SK-N-SH treated with all-trans-retinoic acid at 6 μM for 48 hours (cell line): ENCODE measurements around the gene WDR19.

Experiments
- ATAC-seq: fragments of 200-7000 bp; cut with Tn5 transposase; 3 replicates; pipeline ENCODE4 v1.9.1; 2020; ENCODE audit warnings: mild to moderate bottlenecking, moderate library complexity
- ARNTL ChIP-seq: fragments of 450-650 bp; formaldehyde crosslinking; IDR thresholded peaks from 2 replicates; pipeline ENCODE4 v1.5.0; 2020; ENCODE audit warnings: low read depth, mild to moderate bottlenecking, moderate library complexity, borderline replicate concordance
- BACH2 ChIP-seq: fragments of 250-450 bp; sonication (Bioruptor Pico); IDR thresholded peaks from 2 replicates; pipeline ENCODE4 v1.9.0; 2021; ENCODE audit warnings: mild to moderate bottlenecking, borderline replicate concordance
- CSDC2 ChIP-seq: fragments of 250-450 bp; sonication (Bioruptor Pico); IDR thresholded peaks from 2 replicates; pipeline ENCODE4 v1.5.0; 2020; ENCODE audit warnings: mild to moderate bottlenecking, moderate library complexity
- GLIS3 ChIP-seq: fragments of 250-450 bp; sonication (Bioruptor Pico); IDR thresholded peaks from 2 replicates; pipeline ENCODE4 v1.5.0; 2020; ENCODE audit warnings: mild to moderate bottlenecking, moderate library complexity
- ISL1 ChIP-seq: fragments of 250-450 bp; sonication (Bioruptor Pico); IDR thresholded peaks from 2 replicates; pipeline ENCODE4 v2.1.2; 2022; ENCODE audit warnings: mild to moderate bottlenecking, moderate library complexity
- OSR1 ChIP-seq: fragments of 250-450 bp; sonication (Bioruptor Pico); IDR thresholded peaks from 2 replicates; pipeline ENCODE4 v1.8.0; 2022; ENCODE audit warnings: moderate library complexity, mild to moderate bottlenecking, inconsistent platforms
- PPARA ChIP-seq: fragments of 250-450 bp; sonication (Bioruptor Pico); IDR thresholded peaks from 2 replicates; pipeline ENCODE4 v1.5.0; 2020; ENCODE audit warnings: mild to moderate bottlenecking, borderline replicate concordance
- RARB ChIP-seq: fragments of 250-450 bp; sonication (Bioruptor Pico); IDR thresholded peaks from 2 replicates; pipeline ENCODE4 v1.8.0; 2021; ENCODE audit warnings: mild to moderate bottlenecking, moderate library complexity
- TCF4 ChIP-seq: fragments of 250-450 bp; sonication (Bioruptor Pico); IDR thresholded peaks from 2 replicates; pipeline ENCODE4 v1.8.0; 2021; ENCODE audit warnings: mild to moderate bottlenecking, moderate library complexity, borderline replicate concordance
- TOX ChIP-seq: fragments of 250-450 bp; sonication (Bioruptor Pico); IDR thresholded peaks from 2 replicates; pipeline ENCODE4 v1.8.0; 2021; ENCODE audit warnings: mild to moderate bottlenecking, moderate library complexity, borderline replicate concordance
- ZC3H10 ChIP-seq: fragments of 250-450 bp; sonication (Bioruptor Pico); IDR thresholded peaks from 2 replicates; pipeline ENCODE4 v1.5.1; 2021; ENCODE audit warnings: mild to moderate bottlenecking, moderate library complexity
- ZFP3 ChIP-seq: fragments of 250-450 bp; sonication (Bioruptor Pico); IDR thresholded peaks from 2 replicates; pipeline ENCODE4 v1.5.0; 2020; ENCODE audit warnings: mild to moderate bottlenecking, moderate library complexity
- ZFP30 ChIP-seq: fragments of 450-650 bp; formaldehyde crosslinking; IDR thresholded peaks from 2 replicates; pipeline ENCODE4 v1.5.0; 2022; ENCODE audit warnings: mild to moderate bottlenecking, moderate library complexity
- ZNF70 ChIP-seq: fragments of 450-650 bp; formaldehyde crosslinking; IDR thresholded peaks from 2 replicates; pipeline ENCODE4 v1.5.0; 2020; ENCODE audit warnings: mild to moderate bottlenecking, moderate library complexity
- ZNF8 ChIP-seq: fragments of 450-650 bp; formaldehyde crosslinking; IDR thresholded peaks from 2 replicates; pipeline ENCODE4 v1.5.0; 2020; ENCODE audit warnings: mild to moderate bottlenecking, moderate library complexity
- TF ChIP-seq, protein P1 (sequence below): fragments of 250-450 bp; sonication (Bioruptor Pico); IDR thresholded peaks from 2 replicates; pipeline ENCODE4 v1.5.0; 2020; ENCODE audit warnings: mild to moderate bottlenecking, moderate library complexity
- TF ChIP-seq, protein P2 (sequence below): fragments of 250-450 bp; sonication (Bioruptor Pico); IDR thresholded peaks from 2 replicates; pipeline ENCODE4 v1.8.0; 2020; ENCODE audit warnings: mild to moderate bottlenecking, moderate library complexity, borderline replicate concordance
- TF ChIP-seq, protein P3 (sequence below): fragments of 250-450 bp; sonication (Bioruptor Pico); IDR thresholded peaks from 2 replicates; pipeline ENCODE4 v1.5.1; 2020; ENCODE audit warnings: low read depth, mild to moderate bottlenecking, moderate library complexity
- TF ChIP-seq, protein P4 (sequence below): fragments of 250-450 bp; sonication (Bioruptor Pico); IDR thresholded peaks from 2 replicates; pipeline ENCODE4 v1.5.1; 2021; ENCODE audit warnings: mild to moderate bottlenecking, moderate library complexity

The WDR19 gene

DNA sequence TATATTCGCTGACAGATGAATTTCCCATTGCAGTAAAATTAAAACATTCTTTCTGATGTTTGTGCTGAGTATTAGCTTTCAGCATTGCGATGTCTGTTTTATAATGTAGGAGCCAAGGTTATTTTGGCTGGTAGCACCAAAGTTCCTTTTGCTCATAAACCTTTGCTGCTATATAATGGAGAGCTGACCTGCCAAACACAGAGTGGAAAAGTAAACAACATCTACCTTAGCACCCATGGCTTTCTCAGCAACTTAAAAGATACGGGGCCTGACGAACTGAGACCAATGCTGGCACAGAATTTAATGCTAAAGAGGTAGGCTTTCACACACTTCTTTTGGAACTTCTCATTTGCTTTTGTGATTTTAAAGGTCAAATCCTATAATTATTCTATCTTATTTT lies 46.0 kb downstream of the WDR19 start:
- ATAC-seq: no peak
- TF ChIP-seq TCF4: no peak
- TF ChIP-seq ZNF70 (CRISPR knock-in tag): no peak
- no peak for TF ChIP-seq OSR1 (CRISPR knock-in tag)
- no peak for TF ChIP-seq BACH2 (CRISPR knock-in tag)
- TF ChIP-seq RARB (CRISPR knock-in tag): no peak
- TF ChIP-seq, protein P1, sequence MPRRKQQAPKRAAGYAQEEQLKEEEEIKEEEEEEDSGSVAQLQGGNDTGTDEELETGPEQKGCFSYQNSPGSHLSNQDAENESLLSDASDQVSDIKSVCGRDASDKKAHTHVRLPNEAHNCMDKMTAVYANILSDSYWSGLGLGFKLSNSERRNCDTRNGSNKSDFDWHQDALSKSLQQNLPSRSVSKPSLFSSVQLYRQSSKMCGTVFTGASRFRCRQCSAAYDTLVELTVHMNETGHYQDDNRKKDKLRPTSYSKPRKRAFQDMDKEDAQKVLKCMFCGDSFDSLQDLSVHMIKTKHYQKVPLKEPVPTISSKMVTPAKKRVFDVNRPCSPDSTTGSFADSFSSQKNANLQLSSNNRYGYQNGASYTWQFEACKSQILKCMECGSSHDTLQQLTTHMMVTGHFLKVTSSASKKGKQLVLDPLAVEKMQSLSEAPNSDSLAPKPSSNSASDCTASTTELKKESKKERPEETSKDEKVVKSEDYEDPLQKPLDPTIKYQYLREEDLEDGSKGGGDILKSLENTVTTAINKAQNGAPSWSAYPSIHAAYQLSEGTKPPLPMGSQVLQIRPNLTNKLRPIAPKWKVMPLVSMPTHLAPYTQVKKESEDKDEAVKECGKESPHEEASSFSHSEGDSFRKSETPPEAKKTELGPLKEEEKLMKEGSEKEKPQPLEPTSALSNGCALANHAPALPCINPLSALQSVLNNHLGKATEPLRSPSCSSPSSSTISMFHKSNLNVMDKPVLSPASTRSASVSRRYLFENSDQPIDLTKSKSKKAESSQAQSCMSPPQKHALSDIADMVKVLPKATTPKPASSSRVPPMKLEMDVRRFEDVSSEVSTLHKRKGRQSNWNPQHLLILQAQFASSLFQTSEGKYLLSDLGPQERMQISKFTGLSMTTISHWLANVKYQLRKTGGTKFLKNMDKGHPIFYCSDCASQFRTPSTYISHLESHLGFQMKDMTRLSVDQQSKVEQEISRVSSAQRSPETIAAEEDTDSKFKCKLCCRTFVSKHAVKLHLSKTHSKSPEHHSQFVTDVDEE (CRISPR knock-in tag): no peak
- TF ChIP-seq ZC3H10 (CRISPR knock-in tag): no peak
- TF ChIP-seq GLIS3 (CRISPR knock-in tag): no peak
- no peak for TF ChIP-seq ZNF8
- TF ChIP-seq CSDC2 (CRISPR knock-in tag): no peak
- TF ChIP-seq, protein P2, sequence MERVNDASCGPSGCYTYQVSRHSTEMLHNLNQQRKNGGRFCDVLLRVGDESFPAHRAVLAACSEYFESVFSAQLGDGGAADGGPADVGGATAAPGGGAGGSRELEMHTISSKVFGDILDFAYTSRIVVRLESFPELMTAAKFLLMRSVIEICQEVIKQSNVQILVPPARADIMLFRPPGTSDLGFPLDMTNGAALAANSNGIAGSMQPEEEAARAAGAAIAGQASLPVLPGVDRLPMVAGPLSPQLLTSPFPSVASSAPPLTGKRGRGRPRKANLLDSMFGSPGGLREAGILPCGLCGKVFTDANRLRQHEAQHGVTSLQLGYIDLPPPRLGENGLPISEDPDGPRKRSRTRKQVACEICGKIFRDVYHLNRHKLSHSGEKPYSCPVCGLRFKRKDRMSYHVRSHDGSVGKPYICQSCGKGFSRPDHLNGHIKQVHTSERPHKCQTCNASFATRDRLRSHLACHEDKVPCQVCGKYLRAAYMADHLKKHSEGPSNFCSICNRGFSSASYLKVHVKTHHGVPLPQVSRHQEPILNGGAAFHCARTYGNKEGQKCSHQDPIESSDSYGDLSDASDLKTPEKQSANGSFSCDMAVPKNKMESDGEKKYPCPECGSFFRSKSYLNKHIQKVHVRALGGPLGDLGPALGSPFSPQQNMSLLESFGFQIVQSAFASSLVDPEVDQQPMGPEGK (CRISPR knock-in tag): no peak
- TF ChIP-seq, protein P3, sequence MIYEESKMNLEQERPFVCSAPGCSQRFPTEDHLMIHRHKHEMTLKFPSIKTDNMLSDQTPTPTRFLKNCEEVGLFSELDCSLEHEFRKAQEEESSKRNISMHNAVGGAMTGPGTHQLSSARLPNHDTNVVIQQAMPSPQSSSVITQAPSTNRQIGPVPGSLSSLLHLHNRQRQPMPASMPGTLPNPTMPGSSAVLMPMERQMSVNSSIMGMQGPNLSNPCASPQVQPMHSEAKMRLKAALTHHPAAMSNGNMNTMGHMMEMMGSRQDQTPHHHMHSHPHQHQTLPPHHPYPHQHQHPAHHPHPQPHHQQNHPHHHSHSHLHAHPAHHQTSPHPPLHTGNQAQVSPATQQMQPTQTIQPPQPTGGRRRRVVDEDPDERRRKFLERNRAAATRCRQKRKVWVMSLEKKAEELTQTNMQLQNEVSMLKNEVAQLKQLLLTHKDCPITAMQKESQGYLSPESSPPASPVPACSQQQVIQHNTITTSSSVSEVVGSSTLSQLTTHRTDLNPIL (CRISPR knock-in tag): no peak

DNA sequence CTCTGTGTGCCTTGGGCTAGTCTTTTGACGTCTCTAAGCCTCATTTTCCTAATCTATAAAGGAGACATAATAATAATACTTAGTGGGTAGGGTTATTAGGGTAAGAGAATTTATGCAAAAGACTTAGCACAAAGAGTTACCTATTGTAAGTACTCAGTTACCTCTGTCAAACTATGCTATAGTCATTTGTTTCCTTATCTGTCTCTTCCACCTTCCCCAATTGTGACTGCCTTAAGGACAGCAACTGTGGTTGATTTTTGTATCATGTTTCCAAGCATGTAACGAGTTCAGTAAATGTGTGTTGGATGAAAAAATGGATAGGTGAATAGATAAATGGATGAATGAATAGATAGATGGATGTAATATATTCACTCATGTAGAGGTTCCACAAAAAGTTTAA lies 48.1 kb downstream of the WDR19 start:
- ATAC-seq: no peak
- TF ChIP-seq ZFP30 (CRISPR knock-in tag) (no peak), ISL1 (CRISPR knock-in tag) (no peak), PPARA (CRISPR knock-in tag) (no peak)

DNA sequence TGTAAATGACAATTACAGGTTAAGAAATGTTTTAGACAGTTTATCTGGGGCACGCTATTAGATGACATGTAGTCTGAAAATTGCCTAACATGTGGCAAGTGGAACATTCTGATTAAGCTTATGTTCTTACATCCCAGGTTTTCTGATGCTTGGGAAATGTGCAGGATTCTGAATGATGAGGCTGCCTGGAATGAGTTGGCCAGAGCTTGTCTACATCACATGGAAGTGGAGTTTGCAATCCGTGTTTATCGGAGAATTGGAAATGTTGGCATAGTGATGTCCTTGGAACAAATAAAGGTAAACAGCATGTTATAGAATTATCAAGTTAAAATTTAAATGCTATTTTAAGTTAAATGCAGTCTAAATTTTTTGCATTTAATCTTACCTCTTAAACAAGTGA lies 49.3 kb downstream of the WDR19 start:
- ATAC-seq: no peak
- TF ChIP-seq GLIS3 (CRISPR knock-in tag) (no peak), OSR1 (CRISPR knock-in tag) (no peak), RARB (CRISPR knock-in tag) (no peak), TOX (CRISPR knock-in tag) (no peak), ZNF70 (CRISPR knock-in tag) (no peak), ZC3H10 (CRISPR knock-in tag) (no peak), ARNTL (CRISPR knock-in tag) (no peak), ISL1 (CRISPR knock-in tag) (no peak), TCF4 (no peak), PPARA (CRISPR knock-in tag) (no peak), ZFP30 (CRISPR knock-in tag) (no peak), ZFP3 (CRISPR knock-in tag) (no peak), BACH2 (CRISPR knock-in tag) (no peak), ZNF8 (no peak)
- TF ChIP-seq, protein P4, sequence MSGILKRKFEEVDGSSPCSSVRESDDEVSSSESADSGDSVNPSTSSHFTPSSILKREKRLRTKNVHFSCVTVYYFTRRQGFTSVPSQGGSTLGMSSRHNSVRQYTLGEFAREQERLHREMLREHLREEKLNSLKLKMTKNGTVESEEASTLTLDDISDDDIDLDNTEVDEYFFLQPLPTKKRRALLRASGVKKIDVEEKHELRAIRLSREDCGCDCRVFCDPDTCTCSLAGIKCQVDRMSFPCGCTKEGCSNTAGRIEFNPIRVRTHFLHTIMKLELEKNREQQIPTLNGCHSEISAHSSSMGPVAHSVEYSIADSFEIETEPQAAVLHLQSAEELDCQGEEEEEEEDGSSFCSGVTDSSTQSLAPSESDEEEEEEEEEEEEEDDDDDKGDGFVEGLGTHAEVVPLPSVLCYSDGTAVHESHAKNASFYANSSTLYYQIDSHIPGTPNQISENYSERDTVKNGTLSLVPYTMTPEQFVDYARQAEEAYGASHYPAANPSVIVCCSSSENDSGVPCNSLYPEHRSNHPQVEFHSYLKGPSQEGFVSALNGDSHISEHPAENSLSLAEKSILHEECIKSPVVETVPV (CRISPR knock-in tag): no peak
- TF ChIP-seq, protein P3 (CRISPR knock-in tag): no peak
- TF ChIP-seq, protein P1 (CRISPR knock-in tag): no peak
- TF ChIP-seq, protein P2 (CRISPR knock-in tag): no peak
